Uterus (tissue), 4 donors: ENCODE data around the gene FOLR3. TPM values are rescaled to one million over a fixed set of nuclear protein-coding genes. Genes with fewer than 3 reads are reported as not detected.
"Not testable (repeated sequence)": the region's sequence is repeated elsewhere in the genome, so short reads cannot be mapped to it uniquely, and the experiment has no call there.

Experiments used
- DNase-seq, 2 donors: peaks; one replicate each; pipeline ENCODE4 v3.0.0-alpha.2; 2019 to 2020
- H3K27ac ChIP-seq, 2 donors: fragments of 200-600 bp; sonication (generic); 1 replicate in 1 of 2; 2 replicates in 1 of 2; pipeline ENCODE4 v1.5.1; 2016 to 2018
- H3K27me3 ChIP-seq, 2 donors: fragments of 200-600 bp; sonication (generic); one replicate each; pipeline ENCODE4 v1.5.1; 2018 to 2019; ENCODE audit warnings: control low read depth in 1 of 2
- H3K36me3 ChIP-seq, 2 donors: fragments of 200-600 bp; sonication (generic); one replicate each; pipeline ENCODE4 v1.5.1; 2019; ENCODE audit warnings: control low read depth in 1 of 2
- H3K4me1 ChIP-seq, 2 donors: fragments of 200-600 bp; sonication (generic); one replicate each; pipeline ENCODE4 v1.5.1; 2018 to 2019; ENCODE audit warnings: control low read depth in 1 of 2
- H3K4me3 ChIP-seq, 2 donors: fragments of 200-600 bp; sonication (generic); 1 replicate in 1 of 2; 2 replicates in 1 of 2; pipeline ENCODE4 v1.5.1; 2018 to 2019; ENCODE audit warnings: mild to moderate bottlenecking in 1 of 2
- H3K9me3 ChIP-seq, 2 donors: fragments of 200-600 bp; sonication (generic); one replicate each; pipeline ENCODE4 v1.5.1; 2019; ENCODE audit warnings: control low read depth in 1 of 2
- POLR2A ChIP-seq, 2 donors: fragments of 450-650 bp; IDR thresholded peaks; one replicate each; pipeline ENCODE4 v1.6.1; 2016; ENCODE audit warnings: antibody characterized with exemption in 2 of 2, mild to moderate bottlenecking in 1 of 2, moderate library complexity in 1 of 2
- intact Hi-C: fragments of 100-400 bp; cut with DNase I; formaldehyde crosslinking; loops from one replicate; pipeline ENCODE4 v1.15.1; 2023; ENCODE audit warnings: low total_unique reads
- total RNA-seq, 4 donors: library from RNA; depleted of rRNA in 3 of 4; stranded (reverse); fragments of >200 nt in 3 of 4; gene quantifications; one replicate each; pipeline versions ENCODE4 v1.1.0 to v1.2.4, GENCODE V29; 2014 to 2023
- TF ChIP-seq, protein P1 (sequence below), 4 experiments: fragments of 200-600 bp in 2 of 4; fragments of 450-650 bp in 2 of 4; sonication (generic) in 2 of 4; IDR thresholded peaks; one replicate each; pipeline ENCODE4 v1.5.1; 2016 to 2019; ENCODE audit warnings: antibody characterized with exemption in 4 of 4, mild to moderate bottlenecking in 2 of 4, moderate library complexity in 1 of 4
- donor health status: DM: yes; HTN: yes; CAD: no.

The FOLR3 gene
- total RNA-seq, 4 donors from 2014 or later = not detected

- Histone ChIP-seq H3K27ac (no peak overlapping the region), H3K4me1 (no peaks in the 10 kb centered on the region), H3K27me3 (no peaks in the 10 kb centered on the region), H3K9me3 (no peaks in the 10 kb centered on the region), H3K4me3 (no peak overlapping the region), H3K36me3 (no peaks in the 10 kb centered on the region)
- no peak for DNase-seq
- intact Hi-C loops = no loop called here
- TF ChIP-seq, protein P1, sequence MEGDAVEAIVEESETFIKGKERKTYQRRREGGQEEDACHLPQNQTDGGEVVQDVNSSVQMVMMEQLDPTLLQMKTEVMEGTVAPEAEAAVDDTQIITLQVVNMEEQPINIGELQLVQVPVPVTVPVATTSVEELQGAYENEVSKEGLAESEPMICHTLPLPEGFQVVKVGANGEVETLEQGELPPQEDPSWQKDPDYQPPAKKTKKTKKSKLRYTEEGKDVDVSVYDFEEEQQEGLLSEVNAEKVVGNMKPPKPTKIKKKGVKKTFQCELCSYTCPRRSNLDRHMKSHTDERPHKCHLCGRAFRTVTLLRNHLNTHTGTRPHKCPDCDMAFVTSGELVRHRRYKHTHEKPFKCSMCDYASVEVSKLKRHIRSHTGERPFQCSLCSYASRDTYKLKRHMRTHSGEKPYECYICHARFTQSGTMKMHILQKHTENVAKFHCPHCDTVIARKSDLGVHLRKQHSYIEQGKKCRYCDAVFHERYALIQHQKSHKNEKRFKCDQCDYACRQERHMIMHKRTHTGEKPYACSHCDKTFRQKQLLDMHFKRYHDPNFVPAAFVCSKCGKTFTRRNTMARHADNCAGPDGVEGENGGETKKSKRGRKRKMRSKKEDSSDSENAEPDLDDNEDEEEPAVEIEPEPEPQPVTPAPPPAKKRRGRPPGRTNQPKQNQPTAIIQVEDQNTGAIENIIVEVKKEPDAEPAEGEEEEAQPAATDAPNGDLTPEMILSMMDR (IDR thresholded peaks at IDR 0.05) = no peak
- TF ChIP-seq POLR2A (IDR thresholded peaks at IDR 0.05) = no peak
Observed at GRCh38 chr11:72174302-72175070, 39.0 kb downstream of the FOLR3 start.

GRCh38 chr11:72177656-72178055 lies 42.1 kb downstream of the FOLR3 start:
- no peak overlapping the region for H3K4me3 ChIP-seq
- no peaks in the 10 kb centered on the region for H3K9me3 ChIP-seq
- no peak overlapping the region for H3K27ac ChIP-seq
- DNase-seq = no peak
- intact Hi-C loops = no loop called here
- no peaks in the 10 kb centered on the region for H3K4me1 ChIP-seq
- H3K36me3 ChIP-seq = no peaks in the 10 kb centered on the region
- TF ChIP-seq, protein P1 (IDR thresholded peaks at IDR 0.05) = no peak
- TF ChIP-seq POLR2A (IDR thresholded peaks at IDR 0.05) = no peak
- H3K27me3 ChIP-seq = no peaks in the 10 kb centered on the region

DNA sequence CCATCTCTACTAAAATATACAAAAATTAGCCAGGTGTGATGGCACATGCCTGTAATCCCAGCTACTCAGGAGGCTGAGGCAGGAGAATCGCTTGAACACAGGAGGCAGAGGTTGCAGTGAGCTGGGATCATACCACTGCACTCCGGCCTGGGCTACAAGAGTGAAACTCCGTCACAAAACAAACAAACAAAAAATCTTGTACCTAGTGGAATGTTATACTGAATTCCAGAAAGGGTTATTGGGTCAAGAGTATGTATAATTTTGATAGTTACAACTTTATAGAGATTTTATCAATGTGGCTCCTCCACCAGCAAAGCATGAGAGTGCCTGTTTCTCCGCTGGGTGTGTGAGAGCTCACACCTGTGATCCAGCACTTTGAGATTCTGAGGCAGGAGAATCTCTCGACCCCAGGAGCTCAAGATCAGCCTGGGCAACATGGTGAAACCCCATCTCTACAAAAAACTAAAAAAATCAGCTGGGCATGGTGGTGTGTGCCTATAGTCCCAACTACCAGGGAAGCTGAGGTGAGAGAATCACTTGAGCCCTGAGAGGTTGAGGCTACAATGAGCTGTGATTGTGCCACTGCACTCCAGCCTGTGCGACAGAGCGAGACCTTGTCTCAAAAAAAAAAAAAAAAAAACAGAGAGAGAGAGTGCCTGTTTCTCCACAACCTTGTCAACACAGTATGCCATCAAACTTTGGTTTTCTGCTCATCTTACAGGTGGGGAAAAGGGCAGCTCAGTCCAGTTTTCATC lies 43.7 kb downstream of the FOLR3 start:
- no peak overlapping the region for H3K4me3 ChIP-seq
- TF ChIP-seq, protein P1 (IDR thresholded peaks at IDR 0.05) = no peak
- TF ChIP-seq POLR2A (IDR thresholded peaks at IDR 0.05) = no peak
- H3K4me1 ChIP-seq = no peaks in the 10 kb centered on the region
- H3K36me3 ChIP-seq = no peaks in the 10 kb centered on the region
- H3K27ac ChIP-seq = no peak overlapping the region
- no peaks in the 10 kb centered on the region for H3K9me3 ChIP-seq
- no peak for DNase-seq
- H3K27me3 ChIP-seq = no peaks in the 10 kb centered on the region
- intact Hi-C loops = no loop called here

DNA sequence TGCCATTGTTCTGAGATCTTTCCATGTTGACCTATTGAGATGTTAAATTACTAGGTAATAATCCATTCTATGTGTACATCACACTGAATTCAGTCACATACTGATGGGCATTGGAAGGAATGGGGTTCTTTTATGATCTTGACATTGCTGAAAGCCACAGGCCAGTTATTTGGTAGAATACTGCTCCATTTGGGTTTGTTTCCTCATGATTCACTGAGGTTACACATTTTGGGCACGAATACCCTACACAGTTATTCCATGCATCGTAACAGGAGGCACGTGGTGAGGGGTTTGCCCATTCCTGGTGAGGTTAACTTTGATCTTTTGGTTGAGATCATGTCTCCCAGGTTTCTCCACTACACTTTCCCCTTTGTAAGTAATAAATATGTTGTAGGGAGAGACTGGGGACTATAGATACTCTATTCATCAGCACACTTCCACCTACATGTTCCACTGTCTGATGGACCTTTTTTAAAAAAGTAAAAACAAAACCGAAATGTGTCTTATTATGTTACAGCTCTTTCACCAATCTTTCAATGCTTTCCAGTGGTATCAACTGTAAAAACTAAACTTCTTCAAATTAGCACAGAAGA lies 44.4 kb downstream of the FOLR3 start:
- Histone ChIP-seq H3K4me3 (no peak overlapping the region), H3K36me3 (no peaks in the 10 kb centered on the region), H3K27me3 (no peaks in the 10 kb centered on the region), H3K27ac (no peak overlapping the region), H3K4me1 (no peaks in the 10 kb centered on the region), H3K9me3 (no peaks in the 10 kb centered on the region)
- DNase-seq = no peak
- TF ChIP-seq, protein P1 (IDR thresholded peaks at IDR 0.05) = no peak
- no peak for TF ChIP-seq POLR2A (IDR thresholded peaks at IDR 0.05)
- intact Hi-C loops = no loop called here

GRCh38 chr11:72180892-72181552 lies 45.5 kb downstream of the FOLR3 start:
- H3K36me3 ChIP-seq, H3K4me1 ChIP-seq, H3K4me3 ChIP-seq, DNase-seq, intact Hi-C loops, H3K9me3 ChIP-seq, H3K27ac ChIP-seq, H3K27me3 ChIP-seq: not testable (repeated sequence)

DNA sequence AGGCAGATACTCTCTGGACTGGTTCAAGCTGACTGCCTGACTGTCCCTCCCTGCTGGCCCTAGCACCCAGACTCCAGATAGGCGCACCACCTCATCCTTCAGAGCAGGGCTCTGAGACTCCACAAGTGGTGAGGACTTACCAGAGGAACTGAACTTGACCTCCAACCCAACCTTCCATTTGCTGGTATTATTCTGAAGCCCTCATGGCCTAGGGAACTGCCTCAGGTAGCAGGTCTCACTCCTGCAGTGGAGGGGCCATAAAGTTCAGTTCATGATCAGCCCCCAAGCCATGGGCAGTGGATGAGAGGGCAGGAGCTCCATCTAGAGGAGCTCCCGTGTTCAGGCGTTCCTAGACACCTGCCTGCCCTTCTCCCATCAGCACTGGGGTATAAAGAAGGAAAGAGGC lies 46.0 kb downstream of the FOLR3 start:
- H3K4me3 ChIP-seq, H3K36me3 ChIP-seq, DNase-seq, H3K4me1 ChIP-seq, H3K27ac ChIP-seq, intact Hi-C loops, H3K27me3 ChIP-seq, H3K9me3 ChIP-seq: not testable (repeated sequence)
